HG03521 (cell line): ENCODE measurements around the gene KRTAP4-3.
"Not testable (repeated sequence)": the region's sequence is repeated elsewhere in the genome, so short reads cannot be mapped to it uniquely, and the experiment has no call there.

ENCODE experiments used
- ATAC-seq: cut with Tn5 transposase; IDR thresholded peaks from one replicate; pipeline ENCODE4 v1.9.1; 2021; ENCODE audit warnings: mild to moderate bottlenecking, moderate library complexity; ENCODE audit not compliant: unreplicated experiment

Gene KRTAP4-3

GRCh38 chr17:41119696-41120690 lies 48.0 kb downstream of the KRTAP4-3 start:
- not testable (repeated sequence) for ATAC-seq

DNA sequence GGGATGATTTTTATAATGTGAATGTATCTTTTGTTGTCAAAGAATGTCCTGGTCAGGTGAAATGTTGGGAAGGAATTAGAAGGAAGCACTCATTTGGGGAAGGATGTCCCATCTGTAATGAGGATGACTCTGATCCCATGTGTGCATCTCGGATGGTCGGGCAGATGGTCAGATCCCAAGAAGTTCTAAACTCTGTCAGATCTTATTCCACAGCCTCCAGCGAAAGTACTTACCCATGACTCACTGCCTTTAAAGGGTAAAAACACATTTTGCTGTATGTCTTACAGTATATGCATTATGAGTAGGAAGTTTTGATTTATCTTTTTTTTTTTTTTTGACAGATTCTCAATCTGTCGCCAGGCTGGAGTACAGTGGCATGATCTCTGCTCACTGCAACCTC lies 49.3 kb downstream of the KRTAP4-3 start:
- no peak for ATAC-seq

DNA sequence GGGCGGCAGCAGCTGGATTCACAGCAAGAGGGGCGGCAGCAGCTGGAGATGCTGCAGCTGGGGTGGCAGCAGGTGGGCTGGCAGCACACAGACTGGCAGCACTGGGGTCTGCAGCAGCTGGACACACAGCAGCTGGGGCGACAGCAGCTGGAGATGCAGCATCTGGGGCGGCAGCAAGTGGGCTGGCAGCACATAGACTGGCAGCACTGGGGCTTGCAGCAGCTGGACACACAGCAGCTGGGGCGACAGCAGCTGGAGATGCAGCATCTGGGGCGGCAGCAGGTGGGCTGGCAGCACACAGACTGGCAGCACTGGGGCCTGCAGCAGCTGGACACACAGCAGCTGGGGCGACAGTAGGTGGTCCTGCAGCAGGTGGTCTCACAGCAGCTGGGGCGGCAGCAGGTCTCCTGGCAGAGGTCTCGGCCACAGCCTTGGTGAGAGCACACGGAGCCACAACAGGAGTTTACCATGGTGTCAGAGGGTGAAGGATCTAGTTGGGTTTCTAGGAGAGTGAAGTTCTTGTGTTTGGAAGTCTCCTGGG lies 50.1 kb downstream of the KRTAP4-3 start, which contains the start of gene KRTAP4-11:
TSS of gene KRTAP4-11 (minus strand) at position 528 of the 541 bp plus-strand sequence. CDS start at position 470, 58 bp downstream.
- not testable (repeated sequence) for ATAC-seq
